DMS 273 treated with DMSO at 0.1 percent for 48 hours (cell line): ENCODE data around the gene DSCAM.

Experiments used
- DNase-seq: peaks from one replicate; lab custom pipeline; 2025; lab: John Stamatoyannopoulos, UW

DSCAM gene

DNA sequence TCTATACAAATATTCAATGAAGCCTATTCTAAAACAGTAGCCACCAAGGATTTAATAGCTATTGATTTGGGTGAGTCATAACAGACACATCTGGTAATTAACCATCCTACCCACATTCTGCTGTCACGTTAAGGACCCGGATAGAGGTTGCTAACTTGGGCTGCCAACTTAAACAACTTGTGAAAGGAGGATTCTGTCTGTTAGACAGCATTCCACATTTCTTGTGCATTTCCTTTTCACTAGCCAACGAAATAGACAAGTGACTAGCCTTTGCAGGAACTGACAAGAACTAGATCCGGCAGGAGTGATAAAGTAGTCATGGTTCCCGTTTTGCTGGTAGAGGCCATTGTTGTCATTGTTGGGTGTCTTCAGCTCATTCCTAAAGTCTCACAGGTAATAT lies 9.5 kb downstream of the DSCAM start:
- DNase-seq: no peak

- no peak for DNase-seq
Measured at GRCh38 chr21:40835184-40835694, 11.7 kb downstream of the DSCAM start.

- no peak for DNase-seq
Measured at GRCh38 chr21:40833184-40833583, 13.8 kb downstream of the DSCAM start.

GRCh38 chr21:40832316-40832715 lies 14.6 kb downstream of the DSCAM start:
- DNase-seq: no peak

GRCh38 chr21:40830836-40831235 lies 16.1 kb downstream of the DSCAM start:
- no peak for DNase-seq

GRCh38 chr21:40829791-40830190 lies 17.2 kb downstream of the DSCAM start:
- no peak for DNase-seq

- no peak for DNase-seq
Measured at GRCh38 chr21:40829308-40829707, 17.6 kb downstream of the DSCAM start.

DNA sequence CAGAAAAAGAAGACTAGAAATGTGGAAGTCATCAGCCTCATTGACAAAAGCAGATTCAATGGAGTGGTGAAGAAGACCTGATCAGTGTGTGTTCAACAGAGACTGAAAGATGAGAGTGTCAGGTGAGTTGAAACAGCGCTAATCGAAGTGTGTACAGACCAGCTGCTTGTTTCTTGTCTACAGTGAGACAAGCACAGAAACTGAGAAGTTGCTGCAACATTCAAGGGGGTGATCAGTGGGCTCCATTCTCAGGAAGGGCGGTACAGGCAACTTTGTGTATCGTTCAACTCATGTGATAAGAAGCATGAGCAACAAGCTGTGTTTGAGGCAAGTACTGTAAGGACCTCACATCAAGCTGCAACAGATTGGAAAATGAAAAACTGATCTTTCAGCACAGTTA lies 19.4 kb downstream of the DSCAM start:
- DNase-seq: no peak

- DNase-seq: no peak
Measured at GRCh38 chr21:40819071-40819900, 27.7 kb downstream of the DSCAM start.

GRCh38 chr21:40813918-40814317 lies 33.0 kb downstream of the DSCAM start:
- DNase-seq: no peak

DNA sequence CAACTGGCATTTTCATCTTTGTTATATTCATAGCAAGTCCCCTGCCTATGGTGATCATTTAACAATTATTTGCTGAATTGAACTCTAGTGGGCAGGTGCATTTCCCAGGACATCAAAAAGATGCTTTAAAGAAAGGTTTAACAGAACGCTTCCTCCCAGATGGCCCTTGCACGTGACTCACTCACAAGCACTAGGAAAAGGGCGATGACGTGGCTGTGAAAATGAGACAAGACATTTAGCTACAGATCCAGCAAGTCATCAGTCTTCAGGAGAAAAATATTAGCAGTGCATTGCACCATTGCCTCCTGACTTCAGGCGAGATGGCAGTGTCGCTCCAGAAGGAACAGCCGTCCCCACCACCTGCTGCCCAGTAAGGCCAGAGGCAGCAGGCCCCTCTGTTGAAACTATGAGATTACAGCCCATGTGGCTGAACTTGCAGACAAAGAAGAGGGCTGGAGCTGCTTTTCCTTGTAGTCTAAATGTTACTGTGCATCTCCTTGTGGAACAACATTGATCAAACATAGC lies 37.2 kb downstream of the DSCAM start:
- DNase-seq: no peak

DNA sequence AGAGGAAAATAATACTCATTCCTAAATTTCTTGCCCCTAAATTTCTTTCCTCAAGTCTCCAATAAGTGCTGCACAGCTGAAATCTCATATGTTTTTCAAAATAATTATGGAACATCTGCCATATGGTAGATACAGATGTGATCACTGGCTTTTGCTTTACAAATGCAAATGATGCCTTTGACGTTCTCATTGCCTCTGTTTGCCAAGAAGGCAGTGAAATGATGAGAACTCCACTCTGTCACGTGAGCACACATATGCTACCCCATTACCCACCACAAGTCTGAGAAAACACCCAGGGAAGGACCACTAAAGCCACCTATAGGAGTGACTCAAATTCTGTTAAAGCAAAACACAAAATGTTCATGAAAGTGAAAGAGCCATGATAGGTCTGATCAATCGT lies 43.9 kb downstream of the DSCAM start:
- DNase-seq: peak; percentile 76

DNA sequence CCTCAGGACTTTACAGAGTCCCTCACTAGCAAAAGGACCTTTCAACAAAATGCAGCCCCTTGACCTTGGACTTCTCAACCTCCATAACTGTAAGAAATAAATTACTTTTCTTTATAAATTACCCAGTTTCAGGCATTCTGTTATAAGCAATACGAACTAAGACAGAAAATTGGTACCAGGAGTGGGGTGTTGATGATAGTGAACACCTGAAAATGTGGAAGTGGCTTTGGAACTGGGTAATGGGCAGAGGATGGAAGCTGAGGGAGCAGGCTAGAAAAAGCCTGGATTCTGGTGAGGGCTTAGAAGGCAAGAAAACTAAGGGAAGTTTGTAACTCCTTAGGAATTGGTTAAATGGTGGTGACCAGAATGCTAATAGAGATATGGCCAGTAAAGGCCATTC lies 46.8 kb downstream of the DSCAM start:
- no peak for DNase-seq

DNA sequence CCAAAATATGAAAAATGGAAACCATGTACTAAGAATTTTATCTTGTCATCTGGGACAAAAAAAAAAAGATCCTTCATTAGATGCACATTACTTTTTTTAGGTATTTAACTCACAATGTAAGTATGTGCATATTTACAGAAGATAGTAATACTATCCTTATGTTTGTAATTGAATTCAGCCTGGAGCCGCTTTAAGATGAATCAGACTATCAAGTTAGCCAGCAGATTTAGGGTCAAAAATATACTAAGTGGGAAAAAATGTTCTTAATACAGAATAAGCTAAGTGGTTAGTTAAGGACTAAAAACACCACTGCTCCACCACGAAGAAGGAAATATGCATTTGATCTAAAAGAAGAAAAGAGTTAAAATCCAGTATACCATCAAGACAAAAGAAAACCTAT lies 49.1 kb downstream of the DSCAM start:
- no peak for DNase-seq

DNA sequence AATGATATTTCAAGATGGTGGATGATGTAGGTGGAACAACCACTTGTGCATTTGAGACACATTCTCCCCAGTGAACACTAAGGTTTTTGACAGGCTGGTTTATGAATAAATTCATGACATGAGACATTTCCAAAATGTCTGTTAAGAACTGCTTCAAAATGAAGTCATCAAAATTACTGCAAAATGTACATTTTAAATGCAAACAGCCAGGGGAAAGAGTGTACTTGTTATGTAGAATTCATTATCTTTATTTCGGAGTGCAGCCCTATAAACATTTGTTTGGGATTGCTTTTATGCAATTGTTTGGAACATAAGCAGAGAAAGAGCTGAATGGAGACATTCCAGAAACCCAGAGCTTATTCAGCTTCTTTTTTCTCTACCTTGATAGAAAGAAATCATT lies 49.5 kb downstream of the DSCAM start:
- DNase-seq: no peak

- DNase-seq: no peak
Measured at GRCh38 chr21:40796464-40796863, 50.5 kb downstream of the DSCAM start.

DNA sequence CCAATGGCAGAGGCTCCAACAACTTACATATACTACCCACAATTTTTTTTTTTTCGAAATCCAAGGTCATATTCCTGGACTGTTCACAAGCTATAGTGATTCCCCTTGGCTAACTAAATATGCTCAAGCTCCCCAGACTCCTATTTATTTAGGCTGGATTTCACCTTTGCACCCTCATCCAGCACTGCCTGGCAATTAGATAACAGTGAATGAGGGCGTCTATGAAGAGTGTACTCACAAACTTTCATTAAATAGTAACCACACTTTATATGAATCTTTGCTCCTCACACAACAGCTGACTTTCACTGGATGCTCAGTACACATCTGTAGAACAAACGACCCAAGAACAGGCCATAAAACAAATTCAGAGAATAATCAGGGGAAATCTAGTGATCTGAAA lies 51.6 kb downstream of the DSCAM start:
- DNase-seq: no peak

- peak; percentile 90 for DNase-seq
Measured at GRCh38 chr21:40792691-40793456, 54.1 kb downstream of the DSCAM start.

DNA sequence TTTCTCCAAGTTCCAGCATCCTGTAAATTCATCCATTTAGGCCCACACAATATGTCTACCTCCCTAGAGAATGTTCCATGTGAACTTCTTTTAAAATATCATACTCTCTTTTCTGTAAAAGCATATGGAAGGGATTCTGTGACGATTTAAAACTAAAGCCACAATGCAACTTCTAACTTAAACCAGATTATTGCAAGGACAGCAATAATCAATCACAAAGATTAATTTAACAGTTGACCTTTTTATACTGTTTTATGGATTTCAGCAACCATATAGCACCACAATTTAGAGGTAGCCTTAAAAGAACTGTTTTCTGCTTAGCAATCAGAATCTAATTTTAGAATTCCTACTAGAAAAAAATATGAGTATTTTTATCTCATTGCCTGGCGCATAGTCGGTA lies 58.3 kb downstream of the DSCAM start:
- DNase-seq: no peak

- no peak for DNase-seq
Measured at GRCh38 chr21:40783404-40783803, 63.6 kb downstream of the DSCAM start.

DNA sequence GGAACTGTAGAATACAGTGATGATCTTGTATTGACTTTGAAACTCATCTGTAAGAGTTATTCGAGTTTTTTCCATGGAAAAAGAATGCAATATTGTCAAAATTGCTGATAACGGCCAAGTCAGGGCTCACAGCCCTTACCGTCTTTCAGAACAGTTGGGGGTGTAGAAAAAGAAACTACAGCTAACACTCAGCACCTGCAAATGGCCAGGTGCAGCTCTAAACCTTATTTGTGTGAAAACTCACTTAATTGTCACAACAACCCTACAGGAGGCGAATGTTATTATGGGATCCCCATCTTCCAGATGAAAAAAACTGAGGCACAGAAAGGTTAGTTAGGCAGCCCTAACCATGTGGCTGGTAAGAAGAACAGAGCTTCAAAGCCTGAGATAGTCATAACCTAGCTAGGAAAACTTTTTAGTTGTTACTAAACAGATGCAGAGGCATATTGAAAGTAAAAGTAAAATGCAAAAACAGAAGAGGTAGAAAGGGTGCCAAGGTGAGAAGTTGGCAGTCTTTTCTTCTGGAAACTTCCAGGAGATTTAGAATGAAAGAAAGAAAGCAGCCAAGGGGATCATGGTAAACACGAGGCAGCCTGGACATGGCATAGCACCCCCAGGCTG lies 76.4 kb downstream of the DSCAM start:
- no peak for DNase-seq

- DNase-seq: no peak
Measured at GRCh38 chr21:40769231-40769630, 77.7 kb downstream of the DSCAM start.

- no peak for DNase-seq
Measured at GRCh38 chr21:40768056-40768455, 78.9 kb downstream of the DSCAM start.
